GM18867 (cell line): ENCODE results near the gene NT5C2.
"Not testable (repeated sequence)": the region's sequence is repeated elsewhere in the genome, so short reads cannot be mapped to it uniquely, and the experiment has no call there.

Experiments used
- ATAC-seq: cut with Tn5 transposase; IDR thresholded peaks from one replicate; pipeline ENCODE4 v1.9.1; 2021; ENCODE audit warnings: mild to moderate bottlenecking, moderate library complexity; ENCODE audit not compliant: unreplicated experiment

NT5C2 gene

GRCh38 chr10:103193107-103193819 lies at the start of gene NT5C2:
Gene NT5C2, minus strand, starts transcription at chr10:103193272. Its CDS starts 18,314 bp downstream, at chr10:103174958.
- peak; percentile 66 for ATAC-seq

- ATAC-seq, result no peak
Measured at GRCh38 chr10:103241262-103242011, 48.4 kb upstream of the NT5C2 start.

GRCh38 chr10:103238506-103239252 lies 45.6 kb upstream of the NT5C2 start:
- no peak for ATAC-seq

- ATAC-seq, result no peak
Measured at GRCh38 chr10:103235775-103236174, 42.7 kb upstream of the NT5C2 start.

GRCh38 chr10:103232772-103233488 lies 39.9 kb upstream of the NT5C2 start:
- ATAC-seq, result no peak

GRCh38 chr10:103232131-103232673 lies 39.1 kb upstream of the NT5C2 start:
- ATAC-seq, result no peak

GRCh38 chr10:103231047-103231551 lies 38.0 kb upstream of the NT5C2 start:
- no peak for ATAC-seq

GRCh38 chr10:103227416-103227815 lies 34.3 kb upstream of the NT5C2 start:
- no peak for ATAC-seq

- no peak for ATAC-seq
Measured at GRCh38 chr10:103225939-103226338, 32.9 kb upstream of the NT5C2 start.

GRCh38 chr10:103224721-103225120 lies 31.6 kb upstream of the NT5C2 start:
- not testable (repeated sequence) for ATAC-seq

GRCh38 chr10:103224133-103224532 lies 31.1 kb upstream of the NT5C2 start:
- no peak for ATAC-seq

- not testable (repeated sequence) for ATAC-seq
Measured at GRCh38 chr10:103216362-103216761, 23.3 kb upstream of the NT5C2 start.

GRCh38 chr10:103215601-103216000 lies 22.5 kb upstream of the NT5C2 start:
- ATAC-seq, result no peak

GRCh38 chr10:103210262-103210661 lies 17.2 kb upstream of the NT5C2 start:
- ATAC-seq, result not testable (repeated sequence)

- not testable (repeated sequence) for ATAC-seq
Measured at GRCh38 chr10:103207643-103208042, 14.6 kb upstream of the NT5C2 start.

GRCh38 chr10:103207141-103207540 lies 14.1 kb upstream of the NT5C2 start:
- no peak for ATAC-seq

GRCh38 chr10:103206715-103207114 lies 13.6 kb upstream of the NT5C2 start:
- not testable (repeated sequence) for ATAC-seq

- ATAC-seq, result not testable (repeated sequence)
Measured at GRCh38 chr10:103205401-103205800, 12.3 kb upstream of the NT5C2 start.

GRCh38 chr10:103204353-103205255 lies 11.5 kb upstream of the NT5C2 start:
- ATAC-seq, result no peak
